AG04449 (cell line): ENCODE data around the gene PEX26.

ENCODE experiments used
- CTCF ChIA-PET: fragments of 350-600 bp; formaldehyde crosslinking; extraction: SDS; loops from one replicate; lab custom pipeline; 2021; ENCODE audit warnings: antibody characterized with exemption; lab: Yijun Ruan, JAX
- POLR2A ChIA-PET: fragments of 400-600, 350-600 bp; formaldehyde crosslinking; extraction: SDS; loops from one replicate; lab custom pipeline; 2020; ENCODE audit warnings: antibody characterized with exemption, inconsistent platforms; lab: Yijun Ruan, JAX
- DNase-seq: peaks from one replicate; pipeline ENCODE4 v3.0.0-alpha.2; 2010; ENCODE audit warnings: low read depth, low spot score
- H3K4me3 ChIP-seq: 2 replicates; pipeline ENCODE4 v1.5.1; 2011; ENCODE audit warnings: low read depth, mild to moderate bottlenecking, control low read depth, low read length
- TF ChIP-seq, protein P1 (sequence below): IDR thresholded peaks from one replicate; pipeline ENCODE4 v1.5.1; 2011; ENCODE audit warnings: mild to moderate bottlenecking, moderate library complexity, low read length, control low read depth, inconsistent platforms; ENCODE audit not compliant: insufficient read depth; ENCODE audit errors: missing control alignments

Gene PEX26

DNA sequence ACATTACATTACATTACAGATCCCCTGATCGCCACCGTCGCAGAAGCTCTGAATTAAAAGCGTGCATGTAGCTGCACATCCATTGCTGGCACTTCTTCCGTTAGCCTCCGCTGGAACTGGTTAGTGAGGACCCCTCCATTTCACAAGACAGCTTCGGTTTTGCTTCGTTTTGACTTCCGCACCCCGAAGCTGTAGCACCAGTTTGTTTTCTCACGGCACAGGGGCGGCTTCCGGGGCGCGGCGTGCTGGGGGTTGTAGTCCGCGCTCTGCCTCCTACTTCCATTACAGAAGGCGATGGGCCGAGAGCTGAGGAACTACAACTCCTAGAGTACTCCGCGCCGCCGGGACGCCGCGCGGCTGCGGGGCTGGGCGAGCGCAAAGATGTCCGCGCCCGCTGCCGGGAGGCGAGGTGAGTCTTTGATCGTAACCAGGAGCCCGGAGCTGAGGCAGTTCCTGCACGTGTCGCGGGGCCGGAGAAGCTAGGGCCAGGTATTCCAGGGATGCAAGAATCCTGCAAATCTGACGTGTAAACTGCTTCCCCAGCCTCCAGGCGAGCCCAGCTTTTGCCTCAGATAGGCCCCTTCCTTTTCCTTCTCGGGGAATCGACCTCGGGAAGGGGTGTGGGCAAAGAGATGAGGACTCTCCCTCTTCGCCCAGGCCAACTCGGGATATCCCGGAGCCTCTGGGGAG lies at the start of gene PEX26:
TSS of gene PEX26 (plus strand) at position 352 of the 690 bp plus-strand sequence. CDS start 387 bp downstream, outside the sequence.
- H3K4me3 ChIP-seq = peak within 1 kb of the TSS; percentile 90
- CTCF ChIA-PET = interaction anchor here (0.5 to 13.0 kb wide), 13 partner anchors 13 to 519 kb away, joined by 3 to 454 read pairs (median 29); no protein-coding TSS in a partner anchor
- DNase-seq = no peak
- POLR2A ChIA-PET = interaction anchor here (0.6 to 1.3 kb wide), 3 partner anchors 10 to 49 kb away, joined by 4 to 5 read pairs (median 4); no protein-coding TSS in a partner anchor
- TF ChIP-seq, protein P1, sequence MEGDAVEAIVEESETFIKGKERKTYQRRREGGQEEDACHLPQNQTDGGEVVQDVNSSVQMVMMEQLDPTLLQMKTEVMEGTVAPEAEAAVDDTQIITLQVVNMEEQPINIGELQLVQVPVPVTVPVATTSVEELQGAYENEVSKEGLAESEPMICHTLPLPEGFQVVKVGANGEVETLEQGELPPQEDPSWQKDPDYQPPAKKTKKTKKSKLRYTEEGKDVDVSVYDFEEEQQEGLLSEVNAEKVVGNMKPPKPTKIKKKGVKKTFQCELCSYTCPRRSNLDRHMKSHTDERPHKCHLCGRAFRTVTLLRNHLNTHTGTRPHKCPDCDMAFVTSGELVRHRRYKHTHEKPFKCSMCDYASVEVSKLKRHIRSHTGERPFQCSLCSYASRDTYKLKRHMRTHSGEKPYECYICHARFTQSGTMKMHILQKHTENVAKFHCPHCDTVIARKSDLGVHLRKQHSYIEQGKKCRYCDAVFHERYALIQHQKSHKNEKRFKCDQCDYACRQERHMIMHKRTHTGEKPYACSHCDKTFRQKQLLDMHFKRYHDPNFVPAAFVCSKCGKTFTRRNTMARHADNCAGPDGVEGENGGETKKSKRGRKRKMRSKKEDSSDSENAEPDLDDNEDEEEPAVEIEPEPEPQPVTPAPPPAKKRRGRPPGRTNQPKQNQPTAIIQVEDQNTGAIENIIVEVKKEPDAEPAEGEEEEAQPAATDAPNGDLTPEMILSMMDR = no peak

DNA sequence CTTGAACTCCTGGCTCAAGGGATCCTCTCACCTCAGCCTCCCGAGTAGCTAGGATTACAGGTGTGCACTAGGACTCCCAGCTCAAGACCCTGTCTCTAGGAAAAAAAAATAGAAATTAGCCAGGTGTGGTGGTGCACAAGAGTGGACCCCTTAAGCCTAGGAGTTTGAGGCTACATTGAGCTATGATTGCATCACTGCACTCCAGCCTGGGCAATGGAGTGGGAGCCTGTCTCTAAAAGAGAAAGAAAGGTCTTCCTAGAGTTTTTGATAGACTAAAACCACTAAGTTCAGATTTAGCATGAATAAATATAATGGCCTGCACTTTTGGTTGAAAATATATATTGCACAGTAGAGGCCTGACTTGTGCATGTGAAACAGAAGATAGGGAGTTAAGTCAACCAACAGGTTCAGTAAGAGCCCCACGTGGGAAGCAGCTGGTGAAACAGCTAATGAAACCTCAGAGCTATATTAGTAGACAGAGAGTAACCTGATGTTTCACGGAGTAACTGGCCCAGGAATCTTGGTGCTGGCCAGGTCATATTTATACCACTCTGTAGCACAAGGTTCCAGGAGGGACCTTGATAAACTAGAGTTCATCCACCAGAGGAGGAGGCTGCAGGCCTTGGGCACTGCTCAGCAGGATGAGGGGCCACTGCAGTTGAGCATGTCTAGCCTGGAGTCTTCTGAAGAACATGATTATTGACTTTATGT lies 48.8 kb upstream of the PEX26 start:
- CTCF ChIA-PET = interaction anchor here (0.9 to 2.7 kb wide), 5 partner anchors 16 to 199 kb away, joined by 3 to 13 read pairs (median 4); no protein-coding TSS in a partner anchor
- DNase-seq = no peak
- no peak overlapping the region for H3K4me3 ChIP-seq
- TF ChIP-seq, protein P1 = no peak
- POLR2A ChIA-PET = interaction anchor here (1.0 to 1.2 kb wide), 2 partner anchors 49 to 198 kb away, joined by 3 to 4 read pairs; partner anchors contain the start of gene PEX26

DNA sequence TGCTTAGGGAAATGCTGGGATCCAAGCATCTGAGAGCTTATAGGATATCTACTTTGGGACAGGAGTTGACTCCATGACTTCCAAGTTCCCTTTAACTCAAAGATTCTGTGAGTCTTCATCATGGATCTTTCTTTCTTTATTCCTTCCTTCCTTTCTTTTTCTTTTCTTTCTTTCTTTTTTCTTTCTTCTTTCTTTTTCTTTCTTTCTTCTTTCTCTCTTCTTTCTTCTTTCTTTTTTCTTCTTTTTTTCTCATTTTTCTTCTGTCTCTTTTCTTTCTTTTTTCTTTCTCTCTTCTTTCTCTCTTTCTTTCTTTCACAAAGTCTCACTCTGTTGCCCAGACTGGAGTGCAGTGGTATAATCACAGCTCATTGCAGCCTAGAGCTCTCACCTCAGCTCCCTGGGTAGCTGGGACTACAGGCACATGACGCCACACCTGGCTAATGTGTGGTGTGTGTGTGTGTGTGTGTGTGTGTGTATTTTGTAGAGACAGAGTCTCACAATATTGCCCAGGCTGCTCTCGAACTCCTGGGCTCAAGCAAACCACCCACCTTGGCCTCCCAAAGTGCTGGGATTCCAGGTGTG lies 48.0 kb upstream of the PEX26 start:
- DNase-seq = no peak
- POLR2A ChIA-PET = interaction anchor here (1.0 kb wide), 1 partner anchor 199 kb away, joined by 3 read pairs; no protein-coding TSS in a partner anchor
- TF ChIP-seq, protein P1 = no peak
- no peak overlapping the region for H3K4me3 ChIP-seq
- CTCF ChIA-PET = interaction anchor here (1.0 to 2.7 kb wide), 3 partner anchors 46 to 200 kb away, joined by 3 to 13 read pairs (median 3); no protein-coding TSS in a partner anchor

DNA sequence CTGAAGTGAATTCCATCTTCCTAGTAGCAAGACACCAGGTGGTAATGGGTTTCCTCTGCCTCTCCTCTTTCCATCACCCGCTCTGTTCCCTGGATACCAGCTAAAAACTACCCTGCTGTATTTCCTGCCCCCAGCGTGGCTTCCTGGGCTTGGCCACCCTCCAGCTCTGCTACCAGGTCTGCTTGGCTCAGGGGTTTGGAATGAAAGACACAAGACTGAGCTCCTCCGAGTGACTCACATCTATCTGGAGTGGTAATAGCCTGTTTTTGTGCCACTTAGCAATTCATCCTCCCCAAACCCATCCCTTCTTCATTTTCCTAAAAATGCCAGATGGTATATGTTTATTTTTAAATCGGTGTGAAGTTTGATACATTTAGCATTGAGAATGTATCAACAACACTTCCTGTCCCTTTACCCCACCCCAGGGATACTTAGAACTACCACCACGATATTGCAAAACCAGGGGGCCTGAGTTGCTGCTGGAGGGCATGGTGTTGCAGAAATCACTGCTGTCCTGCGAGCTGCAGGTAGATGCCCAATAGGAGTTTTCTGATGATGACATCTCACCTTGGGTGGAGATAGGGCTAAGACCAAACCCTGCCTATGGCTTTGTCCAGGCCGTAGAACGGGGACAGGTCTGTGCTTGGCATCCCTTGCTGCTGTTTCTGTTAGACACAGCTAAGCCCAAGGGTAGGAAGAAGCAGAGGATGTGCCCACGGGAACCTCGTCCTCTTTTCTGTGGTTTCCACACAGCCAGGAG lies 45.9 kb upstream of the PEX26 start:
- ChIA-PET CTCF (interaction anchor here (0.8 to 5.1 kb wide), 3 partner anchors 8 to 44 kb away, joined by 5 to 41 read pairs (median 29); partner anchors contain the start of gene MICAL3), POLR2A (interaction anchor here (0.6 to 1.2 kb wide), 4 partner anchors 8 to 45 kb away, joined by 3 to 5 read pairs (median 3); no protein-coding TSS in a partner anchor)
- TF ChIP-seq, protein P1 = no peak
- peak; percentile 92 for DNase-seq
- H3K4me3 ChIP-seq = no peak overlapping the region

DNA sequence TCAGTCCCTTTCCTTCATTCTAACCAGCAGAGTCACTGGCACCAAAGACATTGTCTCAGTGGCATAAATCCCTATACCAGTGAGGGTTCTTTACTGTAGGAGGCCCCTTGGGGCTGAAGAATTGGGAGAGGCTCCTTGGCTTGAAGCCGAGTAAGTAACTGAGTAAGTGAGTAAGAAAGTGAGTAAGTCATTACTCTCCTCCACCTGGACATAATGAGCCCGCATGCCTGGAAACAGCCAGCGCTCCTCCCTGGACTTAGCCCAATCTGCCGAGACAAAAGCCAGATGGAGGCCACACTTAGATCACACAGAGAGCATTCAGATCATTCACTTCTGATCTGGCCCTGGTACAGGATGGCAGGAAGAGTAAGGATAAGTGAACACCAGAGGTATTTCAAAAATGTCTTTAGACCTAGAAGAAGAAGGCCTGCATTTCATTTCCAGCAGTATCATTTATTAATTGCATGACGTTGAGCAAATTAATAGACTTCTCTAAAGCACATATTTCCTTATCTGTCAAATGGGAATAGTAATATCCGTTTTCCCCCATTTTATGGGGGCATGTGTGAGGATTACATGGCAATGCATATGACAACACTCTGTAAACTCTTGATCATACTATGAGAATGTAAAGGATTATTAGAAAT lies 45.2 kb upstream of the PEX26 start:
- no peak for DNase-seq
- TF ChIP-seq, protein P1 = no peak
- ChIA-PET POLR2A (no interaction called here), CTCF (interaction anchor here (1.1 to 5.1 kb wide), 4 partner anchors 9 to 202 kb away, joined by 3 to 41 read pairs (median 20); partner anchors contain the start of gene MICAL3)
- H3K4me3 ChIP-seq = no peak overlapping the region
